ENCODE data around the gene BLTP3A.

- TF ChIP-seq CTCF (IDR thresholded peaks at IDR 0.05; ENCODE audit: insufficient read depth, low read length): no peak
- TF ChIP-seq POLR2AphosphoS5 (IDR thresholded peaks at IDR 0.05; ENCODE audit: low read depth): no peak
- TF ChIP-seq REST (IDR thresholded peaks at IDR 0.05; ENCODE audit: insufficient replicate concordance, low read depth): no peak
These were observed 18.4 kb downstream of the BLTP3A start for GRCh38 chr6:34810017-34810882.

Measured in HL-60 (cell line).